H1 (cell line): ENCODE measurements around the gene ADAMTS6. TPM values are rescaled to one million over a fixed set of nuclear protein-coding genes. Genes with fewer than 3 reads are reported as not detected.

Experiments used
- BRCA1 ChIP-seq: IDR thresholded peaks from 2 replicates; pipeline ENCODE4 v1.6.1; 2012; ENCODE audit warnings: low read depth, low read length, improper control_type of control experiment
- CREB1 ChIP-seq: IDR thresholded peaks from 2 replicates; pipeline ENCODE4 v1.6.1; 2012; ENCODE audit warnings: inconsistent platforms
- EP300 ChIP-seq, 2 experiments: IDR thresholded peaks; 1 replicate in 1 of 2; 2 replicates in 1 of 2; pipeline ENCODE4 v1.6.1; 2011 to 2012; ENCODE audit warnings: low read depth in 2 of 2, low read length in 2 of 2, mild to moderate bottlenecking in 2 of 2, borderline replicate concordance in 1 of 2, inconsistent platforms in 1 of 2, moderate library complexity in 1 of 2
- GTF2F1 ChIP-seq: IDR thresholded peaks from 2 replicates; pipeline ENCODE4 v1.6.1; 2012; ENCODE audit warnings: low read depth, low read length, improper control_type of control experiment, borderline replicate concordance
- MAFK ChIP-seq: IDR thresholded peaks from 2 replicates; pipeline ENCODE4 v1.6.1; 2012; ENCODE audit warnings: low read depth, mild to moderate bottlenecking, improper control_type of control experiment, low read length
- POU5F1 ChIP-seq: IDR thresholded peaks from 2 replicates; pipeline ENCODE4 v1.6.1; 2011; ENCODE audit warnings: low read depth, mild to moderate bottlenecking, low read length, moderate library complexity
- SUZ12 ChIP-seq: fragments of 200-600 bp; sonication (generic); IDR thresholded peaks from 2 replicates; pipeline ENCODE4 v1.6.1; 2012; ENCODE audit warnings: mild to moderate bottlenecking, inconsistent platforms, low read length, moderate library complexity, mixed read lengths
- polyA plus RNA-seq, 7 experiments: library from polyadenylated mRNA; depleted of rRNA in 3 of 7; stranded (reverse) in 5 of 7; unstranded in 2 of 7; fragments of >200 nt in 5 of 7; fragments of 200-250 nt in 2 of 7; gene quantifications; 1 replicate in 5 of 7; 2 replicates in 1 of 7; 4 replicates in 1 of 7; pipeline versions ENCODE4 v1.2.1 to v1.2.3, GENCODE V29; 2011 to 2013; ENCODE audit warnings: missing spikeins in 2 of 7, mixed read lengths in 2 of 7
- total RNA-seq: library from RNA; stranded (reverse); fragmentation: NEBNext Ultra II Directional; extraction: Animal tissue kit (Norgen Biotek cat#: 25700); gene quantifications from 2 replicates; pipeline ENCODE4 v1.2.1, GENCODE V29; 2021
- TF ChIP-seq, protein P1 (sequence below): fragments of 300-600 bp; sonication (generic); IDR thresholded peaks from 2 replicates; pipeline ENCODE4 v1.7.1; 2012; ENCODE audit warnings: low read length, moderate library complexity, mild to moderate bottlenecking, inconsistent platforms; ENCODE audit not compliant: insufficient replicate concordance
- TF ChIP-seq, protein P2 (sequence below): IDR thresholded peaks from 2 replicates; pipeline ENCODE4 v1.6.1; 2011; ENCODE audit warnings: low read depth, mild to moderate bottlenecking, low read length; ENCODE audit not compliant: insufficient read depth
- TF ChIP-seq, protein P3 (sequence below): IDR thresholded peaks from 2 replicates; pipeline ENCODE4 v1.6.1; 2012; ENCODE audit warnings: low read length, inconsistent platforms

ADAMTS6 gene
- total and polyA plus RNA-seq, 2 of the 8 experiments (the other 6 are each of a cell fraction or from before 2014, with no cell fraction given): 0.74 to 2.4 TPM

DNA sequence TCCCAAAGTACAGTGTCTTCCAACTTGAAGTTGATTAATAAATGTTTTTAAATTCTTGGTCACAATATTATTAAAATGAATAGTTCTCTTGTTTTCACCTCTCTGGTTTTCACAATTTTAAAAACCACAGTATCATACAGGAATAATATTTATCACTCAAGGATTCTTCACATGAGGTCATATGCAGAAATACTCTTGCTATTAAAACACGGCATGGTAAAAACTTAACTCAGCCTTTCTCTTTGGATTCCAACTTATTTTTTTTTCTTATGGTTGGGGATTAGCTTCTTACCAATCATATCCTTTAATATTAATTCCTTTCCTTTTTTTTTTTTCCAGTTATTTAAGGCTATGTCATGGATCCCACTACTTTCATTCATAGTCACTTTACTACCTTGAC lies 289.4 kb downstream of the ADAMTS6 start (continued):
- TF ChIP-seq, protein P1, sequence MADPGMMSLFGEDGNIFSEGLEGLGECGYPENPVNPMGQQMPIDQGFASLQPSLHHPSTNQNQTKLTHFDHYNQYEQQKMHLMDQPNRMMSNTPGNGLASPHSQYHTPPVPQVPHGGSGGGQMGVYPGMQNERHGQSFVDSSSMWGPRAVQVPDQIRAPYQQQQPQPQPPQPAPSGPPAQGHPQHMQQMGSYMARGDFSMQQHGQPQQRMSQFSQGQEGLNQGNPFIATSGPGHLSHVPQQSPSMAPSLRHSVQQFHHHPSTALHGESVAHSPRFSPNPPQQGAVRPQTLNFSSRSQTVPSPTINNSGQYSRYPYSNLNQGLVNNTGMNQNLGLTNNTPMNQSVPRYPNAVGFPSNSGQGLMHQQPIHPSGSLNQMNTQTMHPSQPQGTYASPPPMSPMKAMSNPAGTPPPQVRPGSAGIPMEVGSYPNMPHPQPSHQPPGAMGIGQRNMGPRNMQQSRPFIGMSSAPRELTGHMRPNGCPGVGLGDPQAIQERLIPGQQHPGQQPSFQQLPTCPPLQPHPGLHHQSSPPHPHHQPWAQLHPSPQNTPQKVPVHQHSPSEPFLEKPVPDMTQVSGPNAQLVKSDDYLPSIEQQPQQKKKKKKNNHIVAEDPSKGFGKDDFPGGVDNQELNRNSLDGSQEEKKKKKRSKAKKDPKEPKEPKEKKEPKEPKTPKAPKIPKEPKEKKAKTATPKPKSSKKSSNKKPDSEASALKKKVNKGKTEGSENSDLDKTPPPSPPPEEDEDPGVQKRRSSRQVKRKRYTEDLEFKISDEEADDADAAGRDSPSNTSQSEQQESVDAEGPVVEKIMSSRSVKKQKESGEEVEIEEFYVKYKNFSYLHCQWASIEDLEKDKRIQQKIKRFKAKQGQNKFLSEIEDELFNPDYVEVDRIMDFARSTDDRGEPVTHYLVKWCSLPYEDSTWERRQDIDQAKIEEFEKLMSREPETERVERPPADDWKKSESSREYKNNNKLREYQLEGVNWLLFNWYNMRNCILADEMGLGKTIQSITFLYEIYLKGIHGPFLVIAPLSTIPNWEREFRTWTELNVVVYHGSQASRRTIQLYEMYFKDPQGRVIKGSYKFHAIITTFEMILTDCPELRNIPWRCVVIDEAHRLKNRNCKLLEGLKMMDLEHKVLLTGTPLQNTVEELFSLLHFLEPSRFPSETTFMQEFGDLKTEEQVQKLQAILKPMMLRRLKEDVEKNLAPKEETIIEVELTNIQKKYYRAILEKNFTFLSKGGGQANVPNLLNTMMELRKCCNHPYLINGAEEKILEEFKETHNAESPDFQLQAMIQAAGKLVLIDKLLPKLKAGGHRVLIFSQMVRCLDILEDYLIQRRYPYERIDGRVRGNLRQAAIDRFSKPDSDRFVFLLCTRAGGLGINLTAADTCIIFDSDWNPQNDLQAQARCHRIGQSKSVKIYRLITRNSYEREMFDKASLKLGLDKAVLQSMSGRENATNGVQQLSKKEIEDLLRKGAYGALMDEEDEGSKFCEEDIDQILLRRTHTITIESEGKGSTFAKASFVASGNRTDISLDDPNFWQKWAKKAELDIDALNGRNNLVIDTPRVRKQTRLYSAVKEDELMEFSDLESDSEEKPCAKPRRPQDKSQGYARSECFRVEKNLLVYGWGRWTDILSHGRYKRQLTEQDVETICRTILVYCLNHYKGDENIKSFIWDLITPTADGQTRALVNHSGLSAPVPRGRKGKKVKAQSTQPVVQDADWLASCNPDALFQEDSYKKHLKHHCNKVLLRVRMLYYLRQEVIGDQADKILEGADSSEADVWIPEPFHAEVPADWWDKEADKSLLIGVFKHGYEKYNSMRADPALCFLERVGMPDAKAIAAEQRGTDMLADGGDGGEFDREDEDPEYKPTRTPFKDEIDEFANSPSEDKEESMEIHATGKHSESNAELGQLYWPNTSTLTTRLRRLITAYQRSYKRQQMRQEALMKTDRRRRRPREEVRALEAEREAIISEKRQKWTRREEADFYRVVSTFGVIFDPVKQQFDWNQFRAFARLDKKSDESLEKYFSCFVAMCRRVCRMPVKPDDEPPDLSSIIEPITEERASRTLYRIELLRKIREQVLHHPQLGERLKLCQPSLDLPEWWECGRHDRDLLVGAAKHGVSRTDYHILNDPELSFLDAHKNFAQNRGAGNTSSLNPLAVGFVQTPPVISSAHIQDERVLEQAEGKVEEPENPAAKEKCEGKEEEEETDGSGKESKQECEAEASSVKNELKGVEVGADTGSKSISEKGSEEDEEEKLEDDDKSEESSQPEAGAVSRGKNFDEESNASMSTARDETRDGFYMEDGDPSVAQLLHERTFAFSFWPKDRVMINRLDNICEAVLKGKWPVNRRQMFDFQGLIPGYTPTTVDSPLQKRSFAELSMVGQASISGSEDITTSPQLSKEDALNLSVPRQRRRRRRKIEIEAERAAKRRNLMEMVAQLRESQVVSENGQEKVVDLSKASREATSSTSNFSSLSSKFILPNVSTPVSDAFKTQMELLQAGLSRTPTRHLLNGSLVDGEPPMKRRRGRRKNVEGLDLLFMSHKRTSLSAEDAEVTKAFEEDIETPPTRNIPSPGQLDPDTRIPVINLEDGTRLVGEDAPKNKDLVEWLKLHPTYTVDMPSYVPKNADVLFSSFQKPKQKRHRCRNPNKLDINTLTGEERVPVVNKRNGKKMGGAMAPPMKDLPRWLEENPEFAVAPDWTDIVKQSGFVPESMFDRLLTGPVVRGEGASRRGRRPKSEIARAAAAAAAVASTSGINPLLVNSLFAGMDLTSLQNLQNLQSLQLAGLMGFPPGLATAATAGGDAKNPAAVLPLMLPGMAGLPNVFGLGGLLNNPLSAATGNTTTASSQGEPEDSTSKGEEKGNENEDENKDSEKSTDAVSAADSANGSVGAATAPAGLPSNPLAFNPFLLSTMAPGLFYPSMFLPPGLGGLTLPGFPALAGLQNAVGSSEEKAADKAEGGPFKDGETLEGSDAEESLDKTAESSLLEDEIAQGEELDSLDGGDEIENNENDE: no peak
- TF ChIP-seq SUZ12 (no peak), MAFK (no peak), CREB1 (no peak), BRCA1 (no peak), POU5F1 (no peak), EP300 (IDR thresholded peaks at IDR 0.05; ENCODE audit: borderline replicate concordance in 1 of 2, low read depth in 2 of 2, low read length in 2 of 2) (no peak), GTF2F1 (no peak)
- TF ChIP-seq, protein P2, sequence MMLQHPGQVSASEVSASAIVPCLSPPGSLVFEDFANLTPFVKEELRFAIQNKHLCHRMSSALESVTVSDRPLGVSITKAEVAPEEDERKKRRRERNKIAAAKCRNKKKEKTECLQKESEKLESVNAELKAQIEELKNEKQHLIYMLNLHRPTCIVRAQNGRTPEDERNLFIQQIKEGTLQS: no peak
- TF ChIP-seq, protein P3, sequence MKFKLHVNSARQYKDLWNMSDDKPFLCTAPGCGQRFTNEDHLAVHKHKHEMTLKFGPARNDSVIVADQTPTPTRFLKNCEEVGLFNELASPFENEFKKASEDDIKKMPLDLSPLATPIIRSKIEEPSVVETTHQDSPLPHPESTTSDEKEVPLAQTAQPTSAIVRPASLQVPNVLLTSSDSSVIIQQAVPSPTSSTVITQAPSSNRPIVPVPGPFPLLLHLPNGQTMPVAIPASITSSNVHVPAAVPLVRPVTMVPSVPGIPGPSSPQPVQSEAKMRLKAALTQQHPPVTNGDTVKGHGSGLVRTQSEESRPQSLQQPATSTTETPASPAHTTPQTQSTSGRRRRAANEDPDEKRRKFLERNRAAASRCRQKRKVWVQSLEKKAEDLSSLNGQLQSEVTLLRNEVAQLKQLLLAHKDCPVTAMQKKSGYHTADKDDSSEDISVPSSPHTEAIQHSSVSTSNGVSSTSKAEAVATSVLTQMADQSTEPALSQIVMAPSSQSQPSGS: no peak
